PC-3 (cell line): ENCODE measurements around the gene IGSF9B.

ENCODE experiments used
- CTCF ChIP-seq: fragments of 300-600 bp; sonication (generic); conservative IDR thresholded peaks from 2 replicates; pipeline ENCODE4 v1.5.1; 2017; ENCODE audit warnings: antibody characterized with exemption, low read depth, mild to moderate bottlenecking, low read length
- EZH2phosphoT487 ChIP-seq: fragments of 300-600 bp; sonication (generic); IDR thresholded peaks from 2 replicates; pipeline ENCODE4 v1.6.1; 2018; ENCODE audit warnings: mild to moderate bottlenecking, antibody characterized with exemption, low read length, borderline replicate concordance

DNA sequence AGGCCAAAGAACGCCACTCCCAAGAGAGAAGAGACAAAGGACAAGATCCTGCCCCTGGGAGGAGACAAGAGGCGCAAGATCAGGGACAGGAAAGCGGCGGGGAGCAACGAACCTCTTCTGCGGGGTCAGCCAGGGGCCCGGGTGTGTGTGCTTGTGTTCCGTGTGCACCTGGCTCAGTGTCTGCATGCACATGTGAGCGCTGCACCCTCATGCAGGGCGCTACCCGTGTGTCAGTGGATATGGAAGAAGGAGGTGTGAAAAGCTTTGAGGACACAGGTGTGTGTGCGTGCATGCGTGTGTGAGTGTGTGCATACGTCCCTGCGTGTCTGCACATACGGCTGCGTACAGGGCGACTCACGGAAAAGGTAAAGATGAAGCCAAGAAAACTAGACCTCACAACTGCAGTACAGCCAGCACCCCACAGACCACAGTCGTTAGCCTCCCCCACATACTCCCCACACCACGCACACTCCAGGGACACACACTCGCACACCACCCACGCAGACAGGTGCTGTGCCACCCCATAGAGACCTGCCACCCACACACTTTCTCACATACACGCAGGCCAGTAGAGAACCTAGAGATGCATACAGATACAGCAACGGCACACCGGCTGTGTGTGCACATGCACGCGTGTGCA, 11.0 kb upstream of the IGSF9B start:
- TF ChIP-seq CTCF (no peak), EZH2phosphoT487 (no peak)
